ENCODE data around the gene DUSP5. TPM values are rescaled to one million over a fixed set of nuclear protein-coding genes. Genes with fewer than 3 reads are reported as not detected.

The DUSP5 gene
- total RNA-seq, 1 experiment from 2014 or later: 137 TPM

GRCh38 chr10:110508806-110509544 is 11.3 kb downstream of the DUSP5 start:
- BruUV-seq (replicated peaks): no TSS peak
- no peak overlapping the region for H3K27ac ChIP-seq (ENCODE audit: low read depth, low read length)
- no peak overlapping the region for H3K9ac ChIP-seq (ENCODE audit: low read length)
- intact Hi-C loops (cut with micrococcal nuclease): no loop called here
- H3K9me2 ChIP-seq (ENCODE audit: insufficient read depth): no peaks in the 10 kb centered on the region
- H3K4me2 ChIP-seq (ENCODE audit: low read length): no peak overlapping the region
- peaks cover 62 to 95% of the 10 kb centered on the region in 2 experiments for H3K36me3 ChIP-seq (ENCODE audit: control insufficient read depth in 1 of 2, insufficient read depth in 2 of 2, low read length in 2 of 2)
- H4K20me1 ChIP-seq (ENCODE audit: insufficient read depth): peaks cover 63% of the 10 kb centered on the region; the same call in 1 of the 2 replicates
- H3K9me3 ChIP-seq (ENCODE audit: control insufficient read depth in 1 of 2, insufficient read depth in 1 of 2, low read depth in 1 of 2, low read length in 2 of 2): no peaks in the 10 kb centered on the region
- DNase-seq (ENCODE audit: low read depth, low spot score): no peak
- ATAC-seq: no peak
- no peak for TF ChIP-seq EZH2 (IDR thresholded peaks at IDR 0.05)
- TF ChIP-seq POLR2AphosphoS5 (IDR thresholded peaks at IDR 0.05; ENCODE audit: low read depth, low read length): peak; percentile 23; the same call in 1 of the 2 replicates
- peak; percentile 6 for TF ChIP-seq ZBTB33 (IDR thresholded peaks at IDR 0.05; ENCODE audit: extremely low read depth, insufficient replicate concordance, low read length)
- H3K4me3 ChIP-seq (replicated peaks in 1 of 2; ENCODE audit: low read depth in 1 of 2, low read length in 2 of 2): no peak overlapping the region
- H3K79me2 ChIP-seq (ENCODE audit: insufficient read depth, low read length): peaks cover 100% of the 10 kb centered on the region
- ChIA-PET RAD21 (ENCODE audit: low non-redundant PET in 1 of 2, low total read pairs in 2 of 2, uncharacterized antibody in 2 of 2, unreplicated experiment in 2 of 2) (no interaction called here), CTCF (no interaction called here), POLR2A (interaction anchor here (1.0 to 24.1 kb wide), 7 partner anchors 8 to 201 kb away, joined by 3 to 438 read pairs (median 3); no protein-coding TSS in a partner anchor)
- H3K4me1 ChIP-seq (ENCODE audit: control insufficient read depth in 1 of 2, insufficient read depth in 2 of 2, low read length in 2 of 2): peaks cover 13 to 65% of the 10 kb centered on the region in 2 experiments
- no peak overlapping the region for H2AFZ ChIP-seq (ENCODE audit: low read depth, low read length, poor library complexity, severe bottlenecking)
- H3K27me3 ChIP-seq (ENCODE audit: insufficient read depth, low read length): no peaks in the 10 kb centered on the region

DNA sequence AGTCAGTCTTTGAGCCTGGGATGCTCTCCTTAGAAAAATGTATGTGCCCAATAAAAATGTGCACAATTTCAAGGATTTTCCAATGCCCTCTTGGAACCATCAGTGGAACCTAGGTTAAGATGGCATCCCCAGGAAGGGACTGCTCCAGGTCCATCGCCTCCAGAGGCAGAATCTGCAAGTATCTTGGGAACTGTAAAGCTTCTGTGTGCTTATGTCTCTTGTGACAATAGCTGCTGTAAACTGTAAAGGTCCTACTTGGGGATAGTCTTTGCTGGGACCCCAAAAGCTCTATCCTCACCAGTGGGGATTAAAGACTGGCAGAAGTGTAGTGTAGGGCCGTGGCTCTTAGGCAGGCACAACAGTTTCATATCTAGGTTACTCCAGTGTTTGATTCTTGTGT is 11.9 kb downstream of the DUSP5 start:
- H3K4me3 ChIP-seq (replicated peaks in 1 of 2; ENCODE audit: low read depth in 1 of 2, low read length in 2 of 2): no peak overlapping the region
- ChIA-PET RAD21 (ENCODE audit: low non-redundant PET in 1 of 2, low total read pairs in 2 of 2, uncharacterized antibody in 2 of 2, unreplicated experiment in 2 of 2) (no interaction called here), CTCF (no interaction called here), POLR2A (interaction anchor here (1.4 to 24.1 kb wide), 6 partner anchors 9 to 197 kb away, joined by 3 to 438 read pairs (median 4); no protein-coding TSS in a partner anchor)
- BruUV-seq (replicated peaks): no TSS peak
- H3K4me2 ChIP-seq (ENCODE audit: low read length): no peak overlapping the region
- peaks cover 97% of the 10 kb centered on the region for H3K79me2 ChIP-seq (ENCODE audit: insufficient read depth, low read length)
- ATAC-seq (no peak), DNase-seq (ENCODE audit: low read depth, low spot score) (no peak)
- H3K27ac ChIP-seq (ENCODE audit: low read depth, low read length): no peak overlapping the region
- H3K4me1 ChIP-seq (ENCODE audit: control insufficient read depth in 1 of 2, insufficient read depth in 2 of 2, low read length in 2 of 2): peaks cover 8 to 60% of the 10 kb centered on the region in 2 experiments; a peak in 3 of 4 replicates
- intact Hi-C loops (cut with micrococcal nuclease): no loop called here
- H3K9me3 ChIP-seq (ENCODE audit: control insufficient read depth in 1 of 2, insufficient read depth in 1 of 2, low read depth in 1 of 2, low read length in 2 of 2): no peaks in the 10 kb centered on the region
- H4K20me1 ChIP-seq (ENCODE audit: insufficient read depth): peaks cover 58% of the 10 kb centered on the region; the same call in 1 of the 2 replicates
- H3K9ac ChIP-seq (ENCODE audit: low read length): no peak overlapping the region
- H2AFZ ChIP-seq (ENCODE audit: low read depth, low read length, poor library complexity, severe bottlenecking): no peak overlapping the region
- TF ChIP-seq JUND (IDR thresholded peaks at IDR 0.05) (peak; percentile 16; the same call in 1 of the 2 replicates), EGR1 (IDR thresholded peaks at IDR 0.05; ENCODE audit: low read depth) (no peak), SRF (IDR thresholded peaks at IDR 0.05; ENCODE audit: low read depth) (no peak), CTCF (IDR thresholded peaks at IDR 0.05 in 2 of 3, conservative IDR thresholded peaks at IDR 0.05 in 1 of 3; ENCODE audit: borderline replicate concordance in 1 of 3, insufficient read depth in 1 of 3, low read depth in 2 of 3, low read length in 2 of 3) (no peak), POLR2AphosphoS5 (IDR thresholded peaks at IDR 0.05; ENCODE audit: low read depth, low read length) (peak; percentile 51; the same call in 1 of the 2 replicates)
- peaks cover 57 to 93% of the 10 kb centered on the region in 2 experiments for H3K36me3 ChIP-seq (ENCODE audit: control insufficient read depth in 1 of 2, insufficient read depth in 2 of 2, low read length in 2 of 2)
- H3K27me3 ChIP-seq (ENCODE audit: insufficient read depth, low read length): no peaks in the 10 kb centered on the region
- H3K9me2 ChIP-seq (ENCODE audit: insufficient read depth): no peaks in the 10 kb centered on the region

Data from HCT116 (cell line).